Common myeloid progenitor, CD34-positive (primary cell): Measurements from ENCODE around the gene TCF25.

ENCODE experiments used
- CTCF ChIA-PET: fragments of 350-600 bp; sonication (Branson Sonifier 250); formaldehyde crosslinking; loops from one replicate; lab custom pipeline; 2021; ENCODE audit warnings: antibody characterized with exemption; lab: Charles Lee
- POLR2A ChIA-PET: fragments of 350-600 bp; sonication (Branson Sonifier 250); formaldehyde crosslinking; loops from one replicate; lab custom pipeline; 2021; ENCODE audit warnings: antibody characterized with exemption; lab: Charles Lee
- DNase-seq, 3 donors: peaks; one replicate each; pipeline versions ENCODE4 v3.0.0 to v3.0.0-alpha.2; 2013
- H3K27ac ChIP-seq, 2 experiments: 1 replicate in 1 of 2; 2 replicates in 1 of 2; pipeline ENCODE4 v1.7.0; 2013; ENCODE audit warnings: inconsistent platforms in 2 of 2, low read length in 2 of 2, mild to moderate bottlenecking in 2 of 2, low read depth in 1 of 2, moderate library complexity in 1 of 2; ENCODE audit not compliant: severe bottlenecking in 2 of 2, insufficient read depth in 1 of 2, poor library complexity in 1 of 2
- H3K27me3 ChIP-seq, 5 experiments: replicated peaks in 2 of 5; 1 replicate in 3 of 5; 2 replicates in 2 of 5; pipeline versions ENCODE4 v1.6.1 to v1.7.0; 2013; ENCODE audit warnings: low read length in 4 of 5, mild to moderate bottlenecking in 2 of 5, moderate library complexity in 2 of 5, inconsistent platforms in 1 of 5; ENCODE audit not compliant: insufficient read depth in 5 of 5, control insufficient read depth in 4 of 5
- H3K36me3 ChIP-seq, 4 experiments: 1 replicate in 2 of 4; 2 replicates in 2 of 4; pipeline versions ENCODE4 v1.6.1 to v1.7.0; 2013; ENCODE audit warnings: low read length in 3 of 4, control low read depth in 1 of 4, mild to moderate bottlenecking in 1 of 4; ENCODE audit not compliant: control insufficient read depth in 4 of 4, insufficient read depth in 4 of 4
- H3K4me1 ChIP-seq, 4 experiments: 1 replicate in 3 of 4; 2 replicates in 1 of 4; pipeline versions ENCODE4 v1.6.1 to v1.7.1; 2013; ENCODE audit warnings: low read length in 3 of 4, mild to moderate bottlenecking in 3 of 4, control low read depth in 1 of 4, inconsistent platforms in 1 of 4, moderate library complexity in 1 of 4; ENCODE audit not compliant: control insufficient read depth in 4 of 4, insufficient read depth in 4 of 4; ENCODE audit errors: control extremely low read depth in 1 of 4
- H3K4me3 ChIP-seq, 7 experiments: 1 replicate in 4 of 7; 2 replicates in 3 of 7; pipeline versions ENCODE4 v1.5.1 to v1.7.0; 2013; ENCODE audit warnings: mild to moderate bottlenecking in 7 of 7, low read length in 6 of 7, moderate library complexity in 6 of 7, inconsistent platforms in 2 of 7, low read depth in 2 of 7, control low read depth in 1 of 7; ENCODE audit not compliant: insufficient read depth in 4 of 7, control insufficient read depth in 1 of 7; ENCODE audit errors: extremely low read depth in 1 of 7
- H3K9me3 ChIP-seq, 5 experiments: 1 replicate in 4 of 5; 2 replicates in 1 of 5; pipeline versions ENCODE4 v1.6.1 to v1.7.1; 2013; ENCODE audit warnings: low read length in 4 of 5, mild to moderate bottlenecking in 2 of 5, inconsistent platforms in 1 of 5, low read depth in 1 of 5, moderate library complexity in 1 of 5; ENCODE audit not compliant: control insufficient read depth in 4 of 5, insufficient read depth in 2 of 5; ENCODE audit errors: control extremely low read depth in 1 of 5
- WGBS: methylation state at CpG from one replicate; pipeline ENCODE4 v1.1.5; 2013; ENCODE audit not compliant: insufficient coverage; 5-methylcytosine and 5-hydroxymethylcytosine counted together

TCF25 gene

GRCh38 chr16:89890886-89891657 lies 17.7 kb downstream of the TCF25 start:
- Histone ChIP-seq H3K27ac (no peak overlapping the region), H3K9me3 (no peaks in the 10 kb centered on the region), H3K4me1 (no peaks in the 10 kb centered on the region), H3K4me3 (no peak overlapping the region), H3K36me3 (peaks cover 10 to 88% (median 60%) of the 10 kb centered on the region in 4 experiments), H3K27me3 (no peaks in the 10 kb centered on the region)
- no peak for DNase-seq
- POLR2A ChIA-PET, result no interaction called here
- WGBS, result 97% methylated on average over 11 of the region's 16 CpGs
- CTCF ChIA-PET, result no interaction called here

- Histone ChIP-seq H3K36me3 (peaks cover 12 to 90% (median 59%) of the 10 kb centered on the region in 4 experiments), H3K27me3 (no peaks in the 10 kb centered on the region), H3K4me1 (no peaks in the 10 kb centered on the region), H3K27ac (no peak overlapping the region), H3K9me3 (no peaks in the 10 kb centered on the region), H3K4me3 (no peak overlapping the region)
- ChIA-PET POLR2A (no interaction called here), CTCF (interaction anchor here (0.6 kb wide), 1 partner anchor 79 kb away, joined by 4 read pairs; no protein-coding TSS in a partner anchor)
- DNase-seq, result no peak
- WGBS, result 97% methylated on average over 15 of the region's 18 CpGs
These were observed 18.8 kb downstream of the TCF25 start for GRCh38 chr16:89892055-89892630.

GRCh38 chr16:89892635-89893034 lies 19.2 kb downstream of the TCF25 start:
- CTCF ChIA-PET, result interaction anchor here (0.6 to 1.0 kb wide), 2 partner anchors 10 to 80 kb away, joined by 3 to 4 read pairs; no protein-coding TSS in a partner anchor
- H3K4me3 ChIP-seq, result no peak overlapping the region
- WGBS, result over 99% methylated on average over 8 of the region's 9 CpGs

GRCh38 chr16:89893642-89894548 lies 20.5 kb downstream of the TCF25 start:
- 98% methylated on average over 31 of the region's 45 CpGs for WGBS
- Histone ChIP-seq H3K27ac (no peak overlapping the region), H3K27me3 (no peaks in the 10 kb centered on the region), H3K36me3 (peaks cover 20 to 89% (median 61%) of the 10 kb centered on the region in 4 experiments), H3K9me3 (no peaks in the 10 kb centered on the region), H3K4me1 (no peaks in the 10 kb centered on the region), H3K4me3 (no peak overlapping the region)
- ChIA-PET POLR2A (interaction anchor here (1.4 kb wide), 1 partner anchor 20 kb away, joined by 5 read pairs; the partner anchor contains the start of gene TCF25), CTCF (interaction anchor here (1.0 to 1.8 kb wide), 2 partner anchors 12 kb away, joined by 3 to 5 read pairs; no protein-coding TSS in a partner anchor)
- no peak for DNase-seq

More at GRCh38 chr16:89892635-89893034, 19.2 kb downstream of the TCF25 start:
- H3K4me1 ChIP-seq, result no peaks in the 10 kb centered on the region
- H3K9me3 ChIP-seq, result no peaks in the 10 kb centered on the region
- POLR2A ChIA-PET, result no interaction called here
- H3K27me3 ChIP-seq, result no peaks in the 10 kb centered on the region
- DNase-seq, result no peak
- H3K27ac ChIP-seq, result no peak overlapping the region
- H3K36me3 ChIP-seq, result peaks cover 14 to 90% (median 57%) of the 10 kb centered on the region in 4 experiments

- Histone ChIP-seq H3K9me3 (no peaks in the 10 kb centered on the region), H3K27me3 (no peaks in the 10 kb centered on the region), H3K36me3 (peaks cover 26 to 90% (median 73%) of the 10 kb centered on the region in 4 experiments), H3K4me3 (no peak overlapping the region), H3K27ac (no peak overlapping the region), H3K4me1 (no peaks in the 10 kb centered on the region)
- 99% methylated on average over 24 of the region's 26 CpGs for WGBS
- CTCF ChIA-PET, result interaction anchor here (0.7 to 1.8 kb wide), 3 partner anchors 12 to 15 kb away, joined by 3 to 5 read pairs (median 5); no protein-coding TSS in a partner anchor
- no peak for DNase-seq
- POLR2A ChIA-PET, result no interaction called here
These were observed 22.3 kb downstream of the TCF25 start for GRCh38 chr16:89895482-89896250.

GRCh38 chr16:89897204-89897603 lies 23.8 kb downstream of the TCF25 start:
- ChIA-PET POLR2A (no interaction called here), CTCF (interaction anchor here (1.7 kb wide), 1 partner anchor 13 kb away, joined by 5 read pairs; no protein-coding TSS in a partner anchor)
- 100% methylated on average over 7 of the region's 11 CpGs for WGBS

More at GRCh38 chr16:89897204-89897603, 23.8 kb downstream of the TCF25 start:
- Histone ChIP-seq H3K27ac (no peak overlapping the region), H3K4me3 (no peak overlapping the region), H3K4me1 (no peaks in the 10 kb centered on the region), H3K9me3 (no peaks in the 10 kb centered on the region), H3K36me3 (peaks cover 27 to 81% (median 61%) of the 10 kb centered on the region in 4 experiments), H3K27me3 (no peaks in the 10 kb centered on the region)
- no peak for DNase-seq
